ENCODE data around the gene ZNF664.
"Not testable (repeated sequence)": the region's sequence is repeated elsewhere in the genome, so short reads cannot be mapped to it uniquely, and the experiment has no call there.

The ZNF664 gene

GRCh38 chr12:123945287-123946151, 27.5 kb upstream of the ZNF664 start:
- H3K36me3 Mint-ChIP-seq (ENCODE audit: insufficient read depth) = peaks cover 9% of the 10 kb centered on the region
- DNase-seq = no peak
- no peaks in the 10 kb centered on the region for H3K27me3 Mint-ChIP-seq
- no peaks in the 10 kb centered on the region for H3K9me3 Mint-ChIP-seq
- no peak for ATAC-seq (replicated peaks)
- H3K4me1 Mint-ChIP-seq (ENCODE audit: low read depth in 2 of 2) = peaks cover 13 to 14% of the 10 kb centered on the region in 2 donors
- H3K4me3 Mint-ChIP-seq = no peak overlapping the region
- peak overlapping the region in 1 of 2 donors; percentile 61 for H3K27ac Mint-ChIP-seq

- peaks cover 15% of the 10 kb centered on the region in 2 donors for H3K4me1 Mint-ChIP-seq (ENCODE audit: low read depth in 2 of 2)
- no peak overlapping the region for H3K4me3 Mint-ChIP-seq
- peaks cover 7% of the 10 kb centered on the region for H3K36me3 Mint-ChIP-seq (ENCODE audit: insufficient read depth)
- no peaks in the 10 kb centered on the region for H3K9me3 Mint-ChIP-seq
- peak overlapping the region in 1 of 2 donors; percentile 61 for H3K27ac Mint-ChIP-seq
- DNase-seq (no peak), ATAC-seq (replicated peaks) (no peak)
- H3K27me3 Mint-ChIP-seq = no peaks in the 10 kb centered on the region
Observed at GRCh38 chr12:123946152-123946515, 26.9 kb upstream of the ZNF664 start.

GRCh38 chr12:123946516-123947505, 26.2 kb upstream of the ZNF664 start:
- not testable (repeated sequence) for ATAC-seq (replicated peaks); H3K9me3 Mint-ChIP-seq; H3K4me3 Mint-ChIP-seq; DNase-seq; H3K27me3 Mint-ChIP-seq; H3K36me3 Mint-ChIP-seq (ENCODE audit: insufficient read depth)
- Mint-ChIP-seq H3K4me1 (ENCODE audit: low read depth in 2 of 2) (peaks cover 16 to 19% of the 10 kb centered on the region in 2 donors), H3K27ac (peak overlapping the region in 1 of 2 donors; percentile 61)

- H3K9me3 Mint-ChIP-seq; H3K27me3 Mint-ChIP-seq; H3K36me3 Mint-ChIP-seq (ENCODE audit: insufficient read depth): not testable (repeated sequence)
Observed at GRCh38 chr12:123947531-123947930, 25.5 kb upstream of the ZNF664 start.

GRCh38 chr12:123948401-123948795, 24.6 kb upstream of the ZNF664 start:
- Mint-ChIP-seq H3K36me3 (ENCODE audit: insufficient read depth) (peaks cover 4% of the 10 kb centered on the region), H3K4me3 (no peak overlapping the region)

More at GRCh38 chr12:123947531-123947930, 25.5 kb upstream of the ZNF664 start:
- not testable (repeated sequence) for ATAC-seq (replicated peaks); H3K27ac Mint-ChIP-seq; H3K4me3 Mint-ChIP-seq; DNase-seq
- peaks cover 16 to 19% of the 10 kb centered on the region in 2 donors for H3K4me1 Mint-ChIP-seq (ENCODE audit: low read depth in 2 of 2)

GRCh38 chr12:123948796-123949769, 23.9 kb upstream of the ZNF664 start:
- no peak for DNase-seq
- Mint-ChIP-seq H3K27me3 (no peaks in the 10 kb centered on the region), H3K36me3 (ENCODE audit: insufficient read depth) (peaks cover 4% of the 10 kb centered on the region), H3K4me3 (no peak overlapping the region), H3K27ac (no peak overlapping the region), H3K4me1 (ENCODE audit: low read depth in 2 of 2) (peaks cover 16 to 18% of the 10 kb centered on the region in 2 donors), H3K9me3 (no peaks in the 10 kb centered on the region)
- no peak for ATAC-seq (replicated peaks)

More at GRCh38 chr12:123948401-123948795, 24.6 kb upstream of the ZNF664 start:
- Mint-ChIP-seq H3K9me3 (no peaks in the 10 kb centered on the region), H3K27ac (no peak overlapping the region), H3K27me3 (no peaks in the 10 kb centered on the region), H3K4me1 (ENCODE audit: low read depth in 2 of 2) (peaks cover 16 to 18% of the 10 kb centered on the region in 2 donors)
- DNase-seq (no peak), ATAC-seq (replicated peaks) (no peak)

DNA sequence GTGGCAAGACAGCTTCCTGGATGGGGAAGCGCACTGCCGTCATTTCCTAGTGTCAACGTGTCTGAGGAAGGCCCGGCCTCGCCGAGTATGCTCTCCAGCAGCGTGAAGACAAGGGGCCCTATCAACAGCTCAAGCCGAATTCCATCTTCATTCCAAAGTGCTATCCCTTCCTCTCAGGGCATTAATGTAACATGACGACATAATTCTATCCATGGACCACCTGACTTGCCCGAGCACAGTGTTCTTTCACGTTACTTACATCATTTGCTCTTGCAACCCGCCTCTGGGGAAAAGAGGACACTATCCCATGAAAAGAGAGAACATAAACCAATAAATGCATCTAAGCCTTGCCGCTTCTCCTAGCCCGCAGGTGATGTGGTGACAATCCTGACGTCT, 23.2 kb upstream of the ZNF664 start:
- Mint-ChIP-seq H3K4me1 (ENCODE audit: low read depth in 2 of 2) (peaks cover 12 to 18% of the 10 kb centered on the region in 2 donors), H3K4me3 (no peak overlapping the region), H3K9me3 (no peaks in the 10 kb centered on the region), H3K36me3 (ENCODE audit: insufficient read depth) (no peaks in the 10 kb centered on the region), H3K27me3 (no peaks in the 10 kb centered on the region), H3K27ac (no peak overlapping the region)
- no peak for ATAC-seq (replicated peaks)
- DNase-seq = no peak

- Mint-ChIP-seq H3K9me3 (no peaks in the 10 kb centered on the region), H3K4me3 (no peak overlapping the region)
Observed at GRCh38 chr12:123950476-123951349, 22.3 kb upstream of the ZNF664 start.

GRCh38 chr12:123951467-123951866, 21.5 kb upstream of the ZNF664 start:
- no peaks in the 10 kb centered on the region for H3K36me3 Mint-ChIP-seq (ENCODE audit: insufficient read depth)
- H3K4me1 Mint-ChIP-seq (ENCODE audit: low read depth in 2 of 2) = peaks cover 12 to 18% of the 10 kb centered on the region in 2 donors
- H3K9me3 Mint-ChIP-seq = no peaks in the 10 kb centered on the region
- ATAC-seq (replicated peaks) (no peak), DNase-seq (no peak)
- no peaks in the 10 kb centered on the region for H3K27me3 Mint-ChIP-seq
- no peak overlapping the region for H3K27ac Mint-ChIP-seq
- no peak overlapping the region for H3K4me3 Mint-ChIP-seq

More at GRCh38 chr12:123950476-123951349, 22.3 kb upstream of the ZNF664 start:
- no peak overlapping the region for H3K27ac Mint-ChIP-seq
- no peaks in the 10 kb centered on the region for H3K36me3 Mint-ChIP-seq (ENCODE audit: insufficient read depth)
- peaks cover 12 to 18% of the 10 kb centered on the region in 2 donors for H3K4me1 Mint-ChIP-seq (ENCODE audit: low read depth in 2 of 2)
- ATAC-seq (replicated peaks) = no peak
- H3K27me3 Mint-ChIP-seq = no peaks in the 10 kb centered on the region
- DNase-seq = no peak

DNA sequence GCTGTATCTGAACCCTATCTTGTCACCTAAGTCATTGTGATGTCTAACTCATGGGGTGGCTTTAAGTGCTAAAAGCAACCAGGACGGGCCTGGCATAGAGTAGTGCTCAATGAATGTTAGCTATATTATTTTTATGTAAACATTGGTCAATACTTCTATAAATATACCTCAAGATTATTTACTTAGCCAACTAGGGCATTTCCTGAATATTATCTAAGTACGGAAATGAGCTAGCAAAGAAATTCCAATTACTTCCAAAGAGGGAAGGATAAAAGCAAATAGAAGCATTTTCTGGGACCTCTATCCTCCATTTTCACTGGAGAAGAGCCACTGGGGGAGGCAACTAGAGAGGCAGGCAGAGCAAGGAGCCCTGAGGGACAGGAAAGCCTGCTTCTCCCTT, 21.0 kb upstream of the ZNF664 start:
- Mint-ChIP-seq H3K36me3 (ENCODE audit: insufficient read depth) (no peaks in the 10 kb centered on the region), H3K27ac (peak overlapping the region in 1 of 2 donors; percentile 8), H3K4me3 (no peak overlapping the region), H3K4me1 (ENCODE audit: low read depth in 2 of 2) (peaks cover 12 to 18% of the 10 kb centered on the region in 2 donors), H3K9me3 (no peaks in the 10 kb centered on the region), H3K27me3 (no peaks in the 10 kb centered on the region)
- no peak for ATAC-seq (replicated peaks)
- no peak for DNase-seq

DNA sequence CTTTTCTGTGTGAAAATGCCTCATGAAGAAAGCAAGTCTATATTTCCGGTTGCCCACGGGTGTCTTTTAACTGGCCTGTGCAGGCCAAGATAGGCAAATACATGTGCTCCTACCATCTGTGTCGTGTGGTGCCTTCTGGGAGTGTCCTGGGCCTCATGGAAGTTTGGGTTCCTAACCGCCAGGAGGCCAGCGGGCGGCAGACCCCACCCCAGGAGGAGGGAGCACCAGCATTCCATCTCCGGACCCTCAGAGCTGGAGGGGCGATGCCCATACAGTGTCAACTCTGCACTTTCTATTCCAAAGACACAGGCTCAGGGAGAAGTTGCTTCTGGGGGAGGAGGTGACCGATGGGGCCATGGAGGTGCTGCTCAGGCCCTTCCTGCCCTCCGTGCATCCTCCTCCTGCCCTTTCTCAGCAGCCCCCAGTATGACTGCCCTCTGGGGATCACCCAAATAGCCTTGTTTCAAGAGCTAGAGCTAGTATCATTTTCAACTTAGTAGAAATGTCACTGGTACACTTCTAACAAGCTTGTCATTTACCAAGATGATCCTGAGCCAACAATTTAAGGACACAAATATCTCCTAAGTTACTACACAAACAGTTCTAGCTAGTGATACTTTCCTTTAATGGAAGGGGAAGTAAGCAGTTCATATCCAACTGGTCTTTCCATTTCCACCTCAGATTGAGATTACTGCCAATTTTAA, 18.2 kb upstream of the ZNF664 start:
- DNase-seq = no peak
- Mint-ChIP-seq H3K27me3 (no peaks in the 10 kb centered on the region), H3K27ac (no peak overlapping the region), H3K4me1 (ENCODE audit: low read depth in 2 of 2) (peaks cover 6 to 14% of the 10 kb centered on the region in 2 donors), H3K36me3 (ENCODE audit: insufficient read depth) (no peaks in the 10 kb centered on the region), H3K9me3 (no peaks in the 10 kb centered on the region), H3K4me3 (no peak overlapping the region)
- ATAC-seq (replicated peaks) = no peak
